Testis (tissue), 2 donors: ENCODE data around the gene TTBK2.

Source experiments
- POLR2A ChIP-seq: fragments of 450-650 bp; IDR thresholded peaks from one replicate; pipeline ENCODE4 v1.6.1; 2017; ENCODE audit warnings: antibody characterized with exemption, mild to moderate bottlenecking, moderate library complexity
- TF ChIP-seq, protein P1 (sequence below), 3 experiments: fragments of 450-650 bp in 2 of 3; fragments of 200-600 bp in 1 of 3; sonication (generic) in 1 of 3; IDR thresholded peaks; one replicate each; pipeline ENCODE4 v1.5.1; 2016 to 2019; ENCODE audit warnings: antibody characterized with exemption in 3 of 3, mild to moderate bottlenecking in 2 of 3, moderate library complexity in 1 of 3

DNA sequence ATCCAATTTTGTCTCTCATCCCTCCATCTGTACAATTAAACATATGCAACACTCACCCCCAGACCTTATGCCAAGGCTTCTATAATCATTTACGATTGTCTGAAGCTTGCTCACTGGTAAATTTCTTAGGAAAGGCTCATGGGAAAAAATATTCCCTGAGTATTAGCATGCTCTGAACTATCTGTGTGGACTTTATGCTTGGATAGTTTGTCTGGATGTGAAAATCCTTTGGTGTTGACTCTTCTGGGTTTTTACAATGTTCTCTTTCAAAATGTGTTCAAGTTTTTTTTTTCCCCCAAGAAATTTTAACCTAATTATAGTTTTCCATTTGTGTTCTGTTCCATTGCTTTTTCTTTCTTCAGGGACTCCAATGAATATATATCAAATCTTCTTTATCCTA lies 19.9 kb upstream of the TTBK2 start:
- TF ChIP-seq, protein P1, sequence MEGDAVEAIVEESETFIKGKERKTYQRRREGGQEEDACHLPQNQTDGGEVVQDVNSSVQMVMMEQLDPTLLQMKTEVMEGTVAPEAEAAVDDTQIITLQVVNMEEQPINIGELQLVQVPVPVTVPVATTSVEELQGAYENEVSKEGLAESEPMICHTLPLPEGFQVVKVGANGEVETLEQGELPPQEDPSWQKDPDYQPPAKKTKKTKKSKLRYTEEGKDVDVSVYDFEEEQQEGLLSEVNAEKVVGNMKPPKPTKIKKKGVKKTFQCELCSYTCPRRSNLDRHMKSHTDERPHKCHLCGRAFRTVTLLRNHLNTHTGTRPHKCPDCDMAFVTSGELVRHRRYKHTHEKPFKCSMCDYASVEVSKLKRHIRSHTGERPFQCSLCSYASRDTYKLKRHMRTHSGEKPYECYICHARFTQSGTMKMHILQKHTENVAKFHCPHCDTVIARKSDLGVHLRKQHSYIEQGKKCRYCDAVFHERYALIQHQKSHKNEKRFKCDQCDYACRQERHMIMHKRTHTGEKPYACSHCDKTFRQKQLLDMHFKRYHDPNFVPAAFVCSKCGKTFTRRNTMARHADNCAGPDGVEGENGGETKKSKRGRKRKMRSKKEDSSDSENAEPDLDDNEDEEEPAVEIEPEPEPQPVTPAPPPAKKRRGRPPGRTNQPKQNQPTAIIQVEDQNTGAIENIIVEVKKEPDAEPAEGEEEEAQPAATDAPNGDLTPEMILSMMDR (IDR thresholded peaks at IDR 0.05) = no peak
- TF ChIP-seq POLR2A = no peak
